ENCODE results near the gene PASK.
"Not testable (repeated sequence)": the region's sequence is repeated elsewhere in the genome, so short reads cannot be mapped to it uniquely, and the experiment has no call there.

PASK gene

DNA sequence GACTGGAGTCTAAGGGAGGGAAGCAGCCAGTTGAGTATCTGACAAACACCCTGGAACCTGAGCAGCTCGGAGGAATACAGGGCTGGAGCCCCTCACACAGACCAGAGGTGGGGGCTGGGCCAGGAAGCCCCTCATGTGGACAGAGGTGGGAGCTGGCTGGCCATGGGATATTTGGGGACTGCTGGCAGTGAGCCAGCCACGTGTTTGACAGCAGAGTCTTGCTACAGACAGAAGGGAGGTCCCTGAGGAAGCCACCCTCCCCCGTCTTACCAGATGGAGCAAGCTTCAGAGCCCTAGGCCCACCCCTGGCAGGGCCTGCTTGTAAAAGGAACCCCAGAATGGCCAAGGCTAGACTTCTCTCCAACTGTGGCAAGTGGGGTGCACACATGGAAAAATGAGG is 43.6 kb downstream of the PASK start:
- no peak for DNase-seq (ENCODE audit: low spot score)

DNA sequence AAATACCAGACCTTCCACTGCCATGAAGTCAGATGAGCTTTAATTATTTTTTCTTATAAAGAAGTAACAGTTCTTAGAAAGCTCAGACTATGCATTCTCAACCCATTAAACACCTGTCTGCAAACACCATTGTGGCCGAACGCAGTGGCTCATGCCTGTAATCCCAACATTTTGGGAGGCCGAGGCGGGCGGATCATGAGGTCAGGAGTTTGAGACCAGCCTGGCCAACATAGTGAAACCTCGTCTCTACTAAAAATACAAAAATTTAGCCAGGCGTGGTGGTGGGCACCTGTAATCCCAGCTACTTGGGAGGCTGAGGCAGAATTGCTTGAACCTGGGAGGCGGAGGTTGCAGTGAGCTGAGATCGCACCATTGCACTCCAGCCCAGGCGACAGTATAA is 44.7 kb downstream of the PASK start:
- not testable (repeated sequence) for DNase-seq (ENCODE audit: low spot score)

- DNase-seq (ENCODE audit: low spot score): no peak
Measured at GRCh38 chr2:241103176-241103595, 46.1 kb downstream of the PASK start.

DNA sequence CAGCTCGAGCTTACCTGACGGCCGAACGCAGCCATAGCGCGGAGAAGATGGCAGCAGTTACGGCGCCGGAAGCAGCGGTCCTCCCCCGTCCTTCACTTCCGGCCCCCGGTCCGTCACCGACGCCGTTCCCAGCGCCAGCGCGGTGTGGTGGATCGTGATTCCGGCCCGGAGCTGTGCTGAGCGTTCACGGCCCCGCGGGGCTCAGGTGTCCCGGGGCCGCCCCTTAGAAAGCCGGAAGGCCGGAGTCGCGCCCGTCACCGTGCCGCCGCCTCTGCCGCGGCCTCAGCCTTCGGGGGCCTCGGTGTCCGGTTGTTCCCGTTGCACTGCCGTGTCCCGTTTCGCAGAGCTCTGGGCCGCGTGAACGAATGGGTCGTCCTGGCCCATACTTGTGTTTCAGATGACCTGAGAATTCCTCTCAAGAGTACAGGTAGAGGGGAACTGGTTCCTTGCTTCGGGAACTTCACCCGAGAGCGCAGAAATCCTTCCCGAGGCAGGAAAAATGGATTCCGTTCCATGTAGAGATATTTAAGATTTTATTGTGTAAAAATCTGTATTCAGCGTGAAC is 47.0 kb downstream of the PASK start, which contains the start of gene MTERF4:
Gene MTERF4, minus strand, starts transcription at position 49 of the 565 bp plus-strand sequence. Its CDS starts 14 bp downstream, at position 35.
- peak; percentile 94 for DNase-seq (ENCODE audit: low spot score)

DNA sequence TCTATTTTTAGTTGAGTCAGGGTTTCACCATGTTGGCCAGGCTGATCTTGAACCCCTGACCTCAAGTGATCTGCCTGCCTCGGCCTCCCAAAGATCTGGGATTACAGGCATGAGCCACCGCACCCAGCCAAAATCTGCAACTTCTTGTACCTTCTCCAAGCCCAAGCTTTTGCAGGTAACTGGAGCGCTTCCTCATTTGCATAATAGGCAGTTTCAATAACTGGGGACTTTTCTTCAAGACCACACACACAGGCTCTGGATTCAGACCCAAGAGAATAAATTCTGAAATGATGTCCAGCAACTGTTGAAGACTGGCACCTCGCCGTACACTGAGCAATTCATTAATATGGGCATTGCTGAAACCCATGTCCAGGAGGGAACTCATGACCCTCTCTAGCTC is 50.0 kb downstream of the PASK start:
- DNase-seq (ENCODE audit: low spot score): no peak

DNA sequence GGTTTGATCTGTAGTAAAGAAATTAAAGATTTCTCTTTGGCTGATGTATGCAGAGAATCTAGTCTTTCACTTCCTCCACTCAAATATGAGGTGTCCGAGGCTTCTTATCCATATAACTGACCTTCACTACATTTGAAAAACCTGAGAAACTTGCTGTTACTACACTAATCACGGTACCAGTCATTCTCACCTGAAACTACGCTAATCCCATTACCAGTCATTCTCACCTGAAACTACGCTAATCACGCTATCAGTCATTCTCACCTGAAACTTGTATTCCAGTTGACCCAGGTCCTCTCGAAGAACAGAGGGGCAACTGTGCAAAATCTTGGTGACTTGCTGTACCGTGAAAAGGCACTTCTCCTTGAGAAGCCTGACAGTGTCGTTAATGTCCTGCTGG is 52.3 kb downstream of the PASK start:
- no peak for DNase-seq (ENCODE audit: low spot score)

DNA sequence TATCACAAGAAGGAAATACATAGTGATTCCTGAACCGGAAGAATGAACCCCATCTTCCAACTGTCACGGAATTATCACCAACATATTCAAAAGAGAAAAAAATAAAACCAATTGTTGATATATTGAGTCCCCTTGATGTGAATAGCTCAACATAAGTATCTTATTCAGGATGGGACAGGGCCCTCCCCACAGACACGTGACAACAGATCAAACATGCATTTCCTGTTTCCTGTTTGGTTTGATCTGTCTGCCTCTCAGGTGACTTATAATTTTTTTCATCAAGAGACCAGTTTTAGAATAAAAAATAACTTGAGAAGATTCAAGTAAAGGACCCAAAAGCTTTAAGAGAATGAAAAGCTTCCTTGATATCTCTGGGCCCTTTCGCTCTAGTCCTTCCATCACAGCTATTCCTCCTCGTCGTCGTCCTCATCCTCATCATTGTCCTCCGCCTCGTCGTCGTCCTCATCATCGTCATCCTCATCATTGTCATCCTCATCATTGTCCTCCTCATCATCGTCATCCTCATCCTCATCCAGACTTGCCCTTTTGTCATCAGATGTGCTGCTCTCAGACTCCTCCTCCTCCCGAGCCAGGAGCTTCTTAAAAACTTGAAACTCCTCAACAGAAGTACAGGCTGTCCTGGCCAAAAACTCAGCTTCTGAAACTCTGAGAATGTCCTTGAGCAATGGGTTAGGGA is 53.5 kb downstream of the PASK start:
- DNase-seq (ENCODE audit: low spot score): no peak

DNA sequence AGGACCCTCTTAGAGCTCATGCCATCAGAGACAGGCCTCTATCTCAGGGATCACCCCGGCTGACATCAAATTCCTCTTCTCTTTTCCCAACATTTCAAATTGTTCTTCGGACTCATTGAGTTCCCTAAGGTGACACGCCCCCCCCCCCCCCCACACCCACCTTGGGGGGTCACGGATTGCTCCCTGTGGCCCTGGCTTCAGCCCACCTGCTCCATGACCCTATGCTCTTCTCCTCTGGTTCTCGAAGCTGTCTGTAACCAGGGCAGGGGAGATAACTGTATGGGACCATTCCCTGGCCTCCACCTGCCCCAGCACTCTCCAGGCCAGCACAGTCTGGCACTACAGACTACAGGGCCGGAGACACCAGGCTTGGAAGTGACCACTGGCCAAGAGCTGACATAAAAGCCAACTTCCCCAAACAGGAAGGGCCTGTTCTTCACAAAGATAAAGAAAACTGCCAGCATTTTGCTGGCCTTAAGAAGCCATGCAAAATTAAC is 54.3 kb downstream of the PASK start:
- no peak for DNase-seq (ENCODE audit: low spot score)

- no peak for DNase-seq (ENCODE audit: low spot score)
Measured at GRCh38 chr2:241094172-241094571, 55.1 kb downstream of the PASK start.

GRCh38 chr2:241093133-241093781 is 56.0 kb downstream of the PASK start:
- DNase-seq (ENCODE audit: low spot score): not testable (repeated sequence)

GRCh38 chr2:241092677-241093076 is 56.6 kb downstream of the PASK start:
- DNase-seq (ENCODE audit: low spot score): no peak

GRCh38 chr2:241091734-241092445 is 57.4 kb downstream of the PASK start:
- no peak for DNase-seq (ENCODE audit: low spot score)

- DNase-seq (ENCODE audit: low spot score): no peak
Measured at GRCh38 chr2:241091201-241091600, 58.1 kb downstream of the PASK start.

- no peak for DNase-seq (ENCODE audit: low spot score)
Measured at GRCh38 chr2:241088791-241089732, 60.2 kb downstream of the PASK start.

- no peak for DNase-seq (ENCODE audit: low spot score)
Measured at GRCh38 chr2:241088376-241088775, 60.9 kb downstream of the PASK start.

GRCh38 chr2:241087420-241088268 is 61.6 kb downstream of the PASK start:
- no peak for DNase-seq (ENCODE audit: low spot score)

DNA sequence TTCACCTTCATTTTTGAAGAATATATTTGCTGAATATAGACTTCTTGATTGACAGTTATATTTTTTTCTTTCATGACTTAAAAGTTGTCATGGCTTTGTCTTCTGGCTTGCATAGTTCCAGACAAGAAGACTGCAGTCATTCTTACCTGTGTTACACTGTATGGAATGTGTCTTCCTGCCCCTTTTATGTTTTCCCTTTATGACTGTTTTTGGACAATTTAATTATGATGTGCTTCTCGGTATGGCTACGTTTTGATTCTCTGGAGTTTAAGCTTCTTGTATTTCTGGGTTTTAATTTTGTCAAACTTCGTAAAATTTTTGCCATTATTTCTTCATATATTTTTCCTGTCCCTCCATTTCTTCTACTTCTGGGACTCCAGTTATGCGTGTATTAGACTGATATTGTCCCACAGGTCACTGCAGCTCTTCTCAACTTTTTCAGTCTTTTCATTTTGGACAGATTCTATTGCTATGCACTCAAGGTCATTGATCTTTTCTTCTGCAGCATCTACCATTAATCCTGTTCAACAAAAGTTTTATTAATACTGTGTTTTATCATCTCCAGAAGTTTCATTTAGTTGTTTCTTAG is 64.3 kb downstream of the PASK start:
- no peak for DNase-seq (ENCODE audit: low spot score)

DNA sequence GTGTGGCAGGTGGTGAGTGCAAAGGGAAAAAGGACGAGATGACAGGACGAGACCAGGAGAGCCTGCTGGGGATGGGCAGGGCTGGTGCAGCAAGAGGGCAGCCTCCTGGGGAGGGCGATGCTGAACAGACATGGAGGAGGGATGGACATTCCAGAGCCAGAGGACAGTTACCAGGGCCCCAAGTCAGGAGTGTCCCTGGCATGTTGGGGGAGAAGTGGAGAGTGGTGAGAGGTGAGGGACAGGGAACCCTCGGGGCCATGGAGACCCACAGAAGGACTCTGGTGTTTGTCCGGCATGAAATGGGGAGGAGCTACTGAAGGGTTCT is 66.2 kb downstream of the PASK start:
- DNase-seq (ENCODE audit: low spot score): no peak

GRCh38 chr2:241082341-241083090 is 66.8 kb downstream of the PASK start:
- DNase-seq (ENCODE audit: low spot score): no peak
